Tibial nerve (tissue), 4 donors: ENCODE measurements around the gene CCDC7. TPM values are rescaled to one million over a fixed set of nuclear protein-coding genes. Genes with fewer than 3 reads are reported as not detected.
"Not testable (repeated sequence)": the region's sequence is repeated elsewhere in the genome, so short reads cannot be mapped to it uniquely, and the experiment has no call there.

ENCODE experiments used
- DNase-seq, 2 donors: peaks; one replicate each; pipeline ENCODE4 v3.0.0-alpha.2; 2019; ENCODE audit warnings: low spot score in 2 of 2
- H3K27ac ChIP-seq, 4 donors: fragments of 200-600 bp; sonication (generic) in 3 of 4; one replicate each; pipeline ENCODE4 v1.5.1; 2017 to 2019; ENCODE audit warnings: mild to moderate bottlenecking in 1 of 4
- H3K27me3 ChIP-seq, 2 donors: fragments of 200-600 bp; sonication (generic) in 1 of 2; one replicate each; pipeline versions ENCODE4 v1.5.1 to v1.6.0; 2017 to 2019
- H3K36me3 ChIP-seq, 3 donors: fragments of 200-600 bp; sonication (generic); one replicate each; pipeline ENCODE4 v1.5.1; 2018 to 2019
- H3K4me1 ChIP-seq, 4 donors: fragments of 200-600 bp; sonication (generic) in 3 of 4; one replicate each; pipeline ENCODE4 v1.5.1; 2017 to 2019
- H3K4me3 ChIP-seq, 4 donors: fragments of 200-600 bp; sonication (generic) in 3 of 4; one replicate each; pipeline ENCODE4 v1.5.1; 2017 to 2019; ENCODE audit warnings: mild to moderate bottlenecking in 1 of 4, moderate library complexity in 1 of 4
- H3K9me3 ChIP-seq, 4 donors: fragments of 200-600 bp; sonication (generic) in 3 of 4; one replicate each; pipeline ENCODE4 v1.5.1; 2017 to 2019
- EP300 ChIP-seq, 2 donors: sonication (generic); formaldehyde crosslinking; IDR thresholded peaks; one replicate each; pipeline ENCODE4 v1.6.1; 2017; ENCODE audit warnings: antibody characterized with exemption in 2 of 2, mild to moderate bottlenecking in 1 of 2
- POLR2A ChIP-seq, 2 donors: fragments of 450-650 bp; IDR thresholded peaks; one replicate each; pipeline ENCODE4 v1.6.1; 2017; ENCODE audit warnings: antibody characterized with exemption in 2 of 2, mild to moderate bottlenecking in 2 of 2, moderate library complexity in 2 of 2
- WGBS, 2 donors: methylation state at CpG; one replicate each; pipeline ENCODE4 v1.1.5; 2018; 5-methylcytosine and 5-hydroxymethylcytosine counted together
- total RNA-seq, 4 donors: library from RNA; depleted of rRNA; stranded (reverse); fragments of >200 nt; gene quantifications; one replicate each; pipeline ENCODE4 v1.1.0, GENCODE V29; 2016
- TF ChIP-seq, protein P1 (sequence below), 5 experiments: fragments of 200-600 bp in 3 of 5; fragments of 450-650 bp in 2 of 5; sonication (generic) in 3 of 5; IDR thresholded peaks; one replicate each; pipeline ENCODE4 v1.5.1; 2016 to 2019; ENCODE audit warnings: antibody characterized with exemption in 5 of 5, mild to moderate bottlenecking in 3 of 5, moderate library complexity in 2 of 5

Gene CCDC7
- total RNA-seq, 4 donors from 2014 or later = 20.7 to 97.0 (median 45.6) TPM

- 54 to 67% methylated on average over 1 of the region's 1 CpG for WGBS, 2 donors
- Histone ChIP-seq H3K27me3 (no peaks in the 10 kb centered on the region), H3K36me3 (peaks cover 0 to 41% (median 0%) of the 10 kb centered on the region in 3 donors), H3K27ac (no peak overlapping the region), H3K9me3 (peaks cover 0 to 15% (median 4%) of the 10 kb centered on the region in 4 donors), H3K4me1 (no peaks in the 10 kb centered on the region), H3K4me3 (no peak overlapping the region)
- no peak for TF ChIP-seq POLR2A (IDR thresholded peaks at IDR 0.05)
- DNase-seq = no peak
These were observed 298.4 kb downstream of the CCDC7 start for GRCh38 chr10:32744321-32744720.

DNA sequence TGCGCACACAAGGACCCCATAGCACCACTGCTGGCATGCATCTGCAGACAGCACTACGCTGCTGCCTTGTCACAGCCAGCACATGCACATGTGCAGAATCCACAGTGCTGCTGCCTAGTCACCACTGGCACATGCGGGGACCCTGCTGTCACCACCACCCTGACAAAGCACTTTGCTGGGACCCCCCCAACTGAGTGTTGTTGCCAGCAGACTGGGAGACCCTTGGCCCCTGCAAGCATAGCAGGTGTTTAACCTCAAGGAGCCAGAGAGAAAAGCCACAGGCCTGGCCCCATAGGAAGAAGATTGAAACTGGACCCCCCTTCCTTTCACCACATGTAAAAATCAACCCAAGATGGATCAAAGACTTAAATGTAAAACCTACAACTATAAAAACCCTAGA lies 300.9 kb downstream of the CCDC7 start:
- H3K27me3 ChIP-seq = no peaks in the 10 kb centered on the region
- H3K27ac ChIP-seq = no peak overlapping the region
- WGBS, 2 donors = 63 to 100% methylated on average over 1 to 3 of the region's 3 CpGs
- no peak for DNase-seq
- no peaks in the 10 kb centered on the region for H3K4me1 ChIP-seq
- H3K4me3 ChIP-seq = no peak overlapping the region
- H3K36me3 ChIP-seq = peaks cover 0 to 42% (median 0%) of the 10 kb centered on the region in 3 donors
- TF ChIP-seq, protein P1, sequence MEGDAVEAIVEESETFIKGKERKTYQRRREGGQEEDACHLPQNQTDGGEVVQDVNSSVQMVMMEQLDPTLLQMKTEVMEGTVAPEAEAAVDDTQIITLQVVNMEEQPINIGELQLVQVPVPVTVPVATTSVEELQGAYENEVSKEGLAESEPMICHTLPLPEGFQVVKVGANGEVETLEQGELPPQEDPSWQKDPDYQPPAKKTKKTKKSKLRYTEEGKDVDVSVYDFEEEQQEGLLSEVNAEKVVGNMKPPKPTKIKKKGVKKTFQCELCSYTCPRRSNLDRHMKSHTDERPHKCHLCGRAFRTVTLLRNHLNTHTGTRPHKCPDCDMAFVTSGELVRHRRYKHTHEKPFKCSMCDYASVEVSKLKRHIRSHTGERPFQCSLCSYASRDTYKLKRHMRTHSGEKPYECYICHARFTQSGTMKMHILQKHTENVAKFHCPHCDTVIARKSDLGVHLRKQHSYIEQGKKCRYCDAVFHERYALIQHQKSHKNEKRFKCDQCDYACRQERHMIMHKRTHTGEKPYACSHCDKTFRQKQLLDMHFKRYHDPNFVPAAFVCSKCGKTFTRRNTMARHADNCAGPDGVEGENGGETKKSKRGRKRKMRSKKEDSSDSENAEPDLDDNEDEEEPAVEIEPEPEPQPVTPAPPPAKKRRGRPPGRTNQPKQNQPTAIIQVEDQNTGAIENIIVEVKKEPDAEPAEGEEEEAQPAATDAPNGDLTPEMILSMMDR (IDR thresholded peaks at IDR 0.05) = no peak
- TF ChIP-seq EP300 (IDR thresholded peaks at IDR 0.05) = no peak
- no peak for TF ChIP-seq POLR2A (IDR thresholded peaks at IDR 0.05)
- peaks cover 0 to 18% (median 0%) of the 10 kb centered on the region in 4 donors for H3K9me3 ChIP-seq

- no peak overlapping the region for H3K27ac ChIP-seq
- TF ChIP-seq, protein P1 (IDR thresholded peaks at IDR 0.05) = no peak
- TF ChIP-seq EP300 (IDR thresholded peaks at IDR 0.05) (no peak), POLR2A (IDR thresholded peaks at IDR 0.05) (no peak)
- H3K4me3 ChIP-seq = no peak overlapping the region
- 71% methylated on average over 4 of the region's 4 CpGs for WGBS, 2 donors
- H3K9me3 ChIP-seq = peaks cover 0 to 22% (median 2%) of the 10 kb centered on the region in 4 donors
- no peaks in the 10 kb centered on the region for H3K4me1 ChIP-seq
- no peak for DNase-seq
- H3K36me3 ChIP-seq = peaks cover 0 to 18% (median 0%) of the 10 kb centered on the region in 3 donors
- H3K27me3 ChIP-seq = no peaks in the 10 kb centered on the region
These were observed 305.6 kb downstream of the CCDC7 start for GRCh38 chr10:32751582-32751981.

DNA sequence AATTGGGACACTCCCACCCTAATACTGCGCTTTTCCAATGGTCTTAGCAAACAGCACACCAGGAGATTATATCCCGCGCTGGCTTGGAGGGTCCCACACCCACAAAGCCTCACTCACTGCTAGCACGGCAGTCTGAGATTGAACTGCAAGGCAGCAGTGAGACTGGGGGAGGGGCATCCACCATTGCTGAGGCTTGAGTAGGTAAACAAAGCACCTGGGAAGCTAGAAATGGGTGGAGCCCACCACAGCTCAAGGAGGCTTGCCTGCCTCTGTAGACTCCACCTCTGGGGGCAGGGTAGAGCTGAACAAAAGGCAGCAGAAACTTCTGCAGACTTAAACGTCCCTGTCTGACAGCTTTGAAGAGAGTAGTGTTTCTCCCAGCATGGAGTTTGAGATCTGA lies 309.0 kb downstream of the CCDC7 start:
- peaks cover 0 to 37% (median 6%) of the 10 kb centered on the region in 4 donors for H3K9me3 ChIP-seq
- DNase-seq, H3K36me3 ChIP-seq, H3K4me1 ChIP-seq, H3K27ac ChIP-seq, H3K27me3 ChIP-seq, H3K4me3 ChIP-seq: not testable (repeated sequence)
- WGBS, 2 donors = 78 to 94% methylated on average over 5 of the region's 5 CpGs

- Histone ChIP-seq H3K27ac (no peak overlapping the region), H3K4me1 (no peaks in the 10 kb centered on the region), H3K9me3 (peaks cover 0 to 64% (median 16%) of the 10 kb centered on the region in 4 donors), H3K4me3 (no peak overlapping the region), H3K27me3 (no peaks in the 10 kb centered on the region), H3K36me3 (no peaks in the 10 kb centered on the region)
- TF ChIP-seq POLR2A (IDR thresholded peaks at IDR 0.05) (no peak), EP300 (IDR thresholded peaks at IDR 0.05) (no peak)
- TF ChIP-seq, protein P1 (IDR thresholded peaks at IDR 0.05) = no peak
- DNase-seq = no peak
These were observed 325.3 kb downstream of the CCDC7 start for GRCh38 chr10:32771217-32771616.

DNA sequence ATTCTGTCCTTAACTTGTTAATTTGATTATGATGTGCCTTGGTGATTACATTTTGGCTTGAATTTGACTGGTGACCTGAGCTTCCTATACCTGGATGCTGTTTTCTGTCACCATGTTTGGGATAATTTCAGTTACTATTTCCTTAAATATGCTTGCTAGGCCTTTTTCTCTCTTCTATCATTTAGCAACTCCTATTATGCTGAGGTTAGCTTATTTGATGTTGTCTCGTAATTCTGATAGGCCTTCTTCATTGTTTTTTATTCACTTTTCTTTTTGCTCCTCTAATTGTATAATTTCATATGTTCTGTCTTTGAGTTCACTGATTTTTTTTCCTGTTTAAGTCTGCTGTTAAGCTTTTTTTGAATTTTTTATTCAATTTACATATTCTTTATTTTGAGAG lies 327.2 kb downstream of the CCDC7 start:
- Histone ChIP-seq H3K36me3 (no peaks in the 10 kb centered on the region), H3K27ac (no peak overlapping the region), H3K4me1 (no peaks in the 10 kb centered on the region), H3K4me3 (no peak overlapping the region), H3K9me3 (peaks cover 0 to 45% (median 14%) of the 10 kb centered on the region in 4 donors), H3K27me3 (no peaks in the 10 kb centered on the region)
- no peak for DNase-seq
- 84 to 89% methylated on average over 1 of the region's 1 CpG for WGBS, 2 donors
- no peak for TF ChIP-seq POLR2A (IDR thresholded peaks at IDR 0.05)
- TF ChIP-seq, protein P1 (IDR thresholded peaks at IDR 0.05) = no peak
- TF ChIP-seq EP300 (IDR thresholded peaks at IDR 0.05) = no peak
